Stromal cell of bone marrow (primary cell): ENCODE results near the gene LTB4R2.
A peak's percentile ranks its signal among the peaks of the same experiment; 100 is the strongest.

Experiments used
- DNase-seq: peaks from one replicate; pipeline ENCODE4 v3.0.0-alpha.2; 2012; ENCODE audit warnings: low read depth

Gene LTB4R2, protein sequence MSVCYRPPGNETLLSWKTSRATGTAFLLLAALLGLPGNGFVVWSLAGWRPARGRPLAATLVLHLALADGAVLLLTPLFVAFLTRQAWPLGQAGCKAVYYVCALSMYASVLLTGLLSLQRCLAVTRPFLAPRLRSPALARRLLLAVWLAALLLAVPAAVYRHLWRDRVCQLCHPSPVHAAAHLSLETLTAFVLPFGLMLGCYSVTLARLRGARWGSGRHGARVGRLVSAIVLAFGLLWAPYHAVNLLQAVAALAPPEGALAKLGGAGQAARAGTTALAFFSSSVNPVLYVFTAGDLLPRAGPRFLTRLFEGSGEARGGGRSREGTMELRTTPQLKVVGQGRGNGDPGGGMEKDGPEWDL

DNA sequence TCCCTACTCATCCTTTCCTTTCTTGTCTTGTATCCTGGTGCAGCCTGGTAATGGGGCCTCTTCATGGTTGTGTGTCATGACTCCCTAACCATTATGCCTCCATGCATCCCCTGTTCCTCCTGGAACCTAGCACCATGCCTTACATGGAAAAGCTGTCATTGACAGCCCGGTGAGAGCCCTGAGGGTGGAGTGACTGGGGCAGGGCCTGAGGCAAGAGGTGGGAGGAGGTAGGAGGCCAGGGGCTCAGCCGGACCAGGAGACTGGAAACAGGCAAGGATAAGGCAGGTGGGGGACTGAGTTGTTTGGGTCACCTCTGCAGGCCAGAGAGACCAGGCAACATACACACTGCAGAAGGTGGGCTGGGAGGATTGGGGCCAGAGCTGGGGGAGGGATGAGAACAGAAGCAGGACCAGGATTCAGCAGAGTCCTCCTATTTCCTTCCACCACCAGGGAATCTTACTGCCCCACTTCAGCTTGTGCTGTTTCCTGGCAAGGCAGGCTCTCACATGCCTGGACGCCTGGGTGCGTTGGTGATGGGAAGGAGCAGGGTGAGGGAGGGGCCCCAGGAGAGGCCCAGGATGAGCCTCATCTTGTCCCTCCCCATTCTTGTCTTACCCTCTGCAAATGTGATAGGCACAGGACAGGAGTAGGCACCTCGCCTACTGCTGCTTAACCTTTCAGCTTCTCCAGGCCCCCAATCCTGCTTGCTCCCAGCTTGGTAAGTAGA is at the start of gene LTB4R2:
Gene LTB4R2 (plus strand): TSS at position 603 of the 727 bp plus-strand sequence. CDS start 525 bp downstream, outside the sequence.
- no peak for DNase-seq

DNA sequence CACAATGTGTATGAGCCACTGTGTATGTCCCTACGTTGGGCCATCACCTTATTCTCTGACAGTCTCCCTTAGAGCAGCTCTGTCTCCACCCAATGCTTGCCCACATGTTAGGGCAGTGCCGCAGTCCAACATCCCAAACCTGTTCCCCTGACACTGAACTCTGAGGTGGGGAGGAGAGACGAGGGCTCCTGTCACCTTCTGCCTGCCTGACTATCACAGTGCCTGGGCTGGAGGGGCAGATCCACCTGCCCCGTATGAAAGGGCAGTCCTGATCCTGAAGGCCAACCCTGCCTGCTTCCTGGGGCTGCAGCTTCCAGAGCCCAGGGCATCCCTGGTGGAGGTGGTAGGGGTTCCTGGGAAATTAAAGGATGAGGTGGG is 49.2 kb upstream of the LTB4R2 start:
- DNase-seq = no peak

DNA sequence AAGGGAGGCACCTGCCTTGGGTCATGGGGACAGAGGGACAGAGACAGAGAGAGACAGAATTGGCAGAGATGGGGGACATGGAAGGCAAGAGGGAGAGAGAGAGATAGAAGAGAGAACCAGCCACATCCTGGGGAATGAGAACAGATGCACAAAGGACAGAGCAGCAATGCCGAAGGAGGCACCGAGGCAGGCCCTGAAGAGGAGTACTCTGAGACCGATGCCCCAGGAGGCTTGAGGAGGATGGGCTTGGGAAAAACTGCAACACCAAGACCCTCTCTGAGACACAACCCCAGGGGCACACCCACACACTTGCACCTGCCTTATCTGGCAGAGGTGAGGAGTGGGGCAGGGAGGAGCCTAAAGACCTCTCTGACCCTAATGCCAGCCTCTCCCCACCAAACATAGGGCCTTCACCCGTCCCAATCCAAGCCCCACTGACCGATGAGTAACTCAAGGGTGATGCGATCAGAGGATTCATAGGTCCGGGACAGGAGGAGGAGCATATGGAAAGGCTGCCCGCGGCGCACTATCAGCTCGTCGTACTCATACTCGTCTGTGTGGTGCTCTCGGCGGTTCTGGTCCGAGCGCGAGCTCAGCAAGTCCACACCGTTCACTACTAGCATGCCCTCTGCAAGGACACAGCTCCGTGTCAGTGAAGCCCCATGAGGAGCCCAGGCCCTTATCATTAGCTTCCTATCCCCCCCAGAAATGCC is 48.5 kb upstream of the LTB4R2 start:
- no peak for DNase-seq

DNA sequence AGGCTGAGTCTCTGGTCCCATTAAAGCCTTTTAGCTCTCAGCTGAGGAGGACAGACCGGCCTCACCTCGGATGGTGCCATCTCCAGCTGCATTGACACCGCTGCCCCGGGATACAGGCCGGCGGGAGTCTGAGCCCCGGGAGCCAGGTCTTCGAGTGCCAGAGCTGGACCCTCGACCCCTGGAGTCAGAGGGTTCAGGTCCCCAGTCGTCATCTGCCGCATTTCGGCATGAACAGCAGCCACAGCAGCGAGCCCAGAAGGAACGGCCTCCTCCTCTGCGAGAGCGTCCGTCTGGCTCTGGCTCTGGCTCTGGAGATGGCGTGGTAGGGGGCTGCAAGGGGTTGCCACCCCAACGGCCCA is 48.0 kb upstream of the LTB4R2 start:
- no peak for DNase-seq

DNA sequence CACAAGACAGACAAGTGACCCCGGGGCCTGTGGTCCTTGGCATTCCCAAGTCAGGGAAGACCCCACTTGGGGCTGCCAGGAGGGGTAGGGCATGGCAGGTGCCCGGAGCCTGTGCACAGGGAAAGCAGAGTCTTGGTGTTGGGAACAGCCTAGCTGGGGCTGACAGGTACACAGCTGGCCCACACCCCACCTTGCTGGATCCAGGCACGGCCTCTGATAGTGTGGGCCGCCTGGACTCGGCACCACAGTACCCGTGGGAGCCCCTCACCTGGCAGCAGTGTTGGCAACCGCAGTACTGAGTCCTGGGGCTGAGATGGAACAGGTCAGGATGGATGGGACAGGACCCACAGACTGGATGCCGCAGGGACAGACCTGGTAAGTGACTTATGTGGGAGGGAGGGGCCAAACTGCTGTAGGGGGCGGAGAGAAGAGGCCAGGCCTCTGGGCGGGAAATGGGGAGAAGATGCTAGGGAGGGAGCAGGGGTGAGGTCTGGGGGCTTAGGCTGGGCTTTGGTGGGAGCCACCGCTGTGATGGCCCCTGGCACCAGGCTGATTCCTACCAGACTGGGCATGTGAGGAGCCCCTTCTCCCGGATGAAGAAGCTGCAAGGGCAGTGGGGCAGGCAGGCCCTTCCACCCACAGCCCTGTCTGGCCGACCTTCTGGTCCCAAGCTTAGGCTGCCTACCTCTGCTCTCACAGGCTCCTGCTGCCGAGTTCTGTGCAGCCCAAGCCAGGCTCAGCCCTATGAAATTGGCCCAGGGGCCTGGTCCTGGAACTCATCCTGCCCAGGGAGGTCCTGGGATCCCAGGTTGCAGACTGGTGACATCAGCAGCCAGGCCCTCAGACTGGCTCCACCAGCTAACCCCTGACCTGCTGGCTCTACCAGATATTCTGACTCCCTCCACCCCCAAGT is 46.9 kb upstream of the LTB4R2 start, which contains the start of gene TGM1:
Gene TGM1 (minus strand): TSS at position 357 of the 913 bp plus-strand sequence. CDS start 825 bp downstream, outside the sequence.
- no peak for DNase-seq

DNA sequence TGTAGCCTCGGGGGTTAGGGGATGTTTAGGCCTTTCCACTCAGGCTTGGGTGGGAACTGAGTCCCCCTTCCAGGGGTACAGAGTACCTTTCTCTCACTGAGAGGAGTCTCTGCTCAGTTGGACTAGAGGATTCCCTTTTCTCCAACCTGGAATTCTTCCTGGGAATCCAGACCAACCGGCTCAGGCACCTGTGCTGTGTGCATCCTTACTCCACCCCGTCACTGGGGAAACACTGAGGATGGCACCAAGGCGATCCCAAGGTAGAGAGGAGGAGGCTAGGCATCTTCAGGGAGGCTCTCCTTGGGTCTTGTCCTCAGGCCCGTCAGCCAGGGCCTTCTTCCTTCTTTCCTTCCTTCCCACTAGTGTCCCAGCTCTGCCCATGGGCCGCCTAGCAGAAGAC is 46.1 kb upstream of the LTB4R2 start:
- DNase-seq = no peak

DNA sequence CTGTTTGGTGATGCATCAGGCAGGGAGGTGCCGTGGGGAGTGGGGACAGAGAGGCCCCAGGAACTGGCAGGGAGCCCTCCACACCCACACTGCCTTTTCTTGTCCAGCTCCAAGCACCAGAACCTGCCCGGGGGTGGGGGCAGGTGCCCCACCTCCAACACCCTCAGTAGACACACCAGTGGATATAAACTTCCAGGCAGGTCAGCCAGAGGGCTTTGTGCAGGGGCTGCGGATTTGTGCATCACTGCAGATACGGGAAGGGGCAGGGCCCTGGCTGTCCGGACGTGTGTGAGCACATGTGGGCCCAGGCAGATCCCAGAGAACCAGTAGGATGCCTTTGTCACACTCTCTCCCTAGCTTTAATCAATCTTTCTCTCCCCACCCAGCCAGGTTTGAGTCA is 45.6 kb upstream of the LTB4R2 start:
- DNase-seq = no peak

DNA sequence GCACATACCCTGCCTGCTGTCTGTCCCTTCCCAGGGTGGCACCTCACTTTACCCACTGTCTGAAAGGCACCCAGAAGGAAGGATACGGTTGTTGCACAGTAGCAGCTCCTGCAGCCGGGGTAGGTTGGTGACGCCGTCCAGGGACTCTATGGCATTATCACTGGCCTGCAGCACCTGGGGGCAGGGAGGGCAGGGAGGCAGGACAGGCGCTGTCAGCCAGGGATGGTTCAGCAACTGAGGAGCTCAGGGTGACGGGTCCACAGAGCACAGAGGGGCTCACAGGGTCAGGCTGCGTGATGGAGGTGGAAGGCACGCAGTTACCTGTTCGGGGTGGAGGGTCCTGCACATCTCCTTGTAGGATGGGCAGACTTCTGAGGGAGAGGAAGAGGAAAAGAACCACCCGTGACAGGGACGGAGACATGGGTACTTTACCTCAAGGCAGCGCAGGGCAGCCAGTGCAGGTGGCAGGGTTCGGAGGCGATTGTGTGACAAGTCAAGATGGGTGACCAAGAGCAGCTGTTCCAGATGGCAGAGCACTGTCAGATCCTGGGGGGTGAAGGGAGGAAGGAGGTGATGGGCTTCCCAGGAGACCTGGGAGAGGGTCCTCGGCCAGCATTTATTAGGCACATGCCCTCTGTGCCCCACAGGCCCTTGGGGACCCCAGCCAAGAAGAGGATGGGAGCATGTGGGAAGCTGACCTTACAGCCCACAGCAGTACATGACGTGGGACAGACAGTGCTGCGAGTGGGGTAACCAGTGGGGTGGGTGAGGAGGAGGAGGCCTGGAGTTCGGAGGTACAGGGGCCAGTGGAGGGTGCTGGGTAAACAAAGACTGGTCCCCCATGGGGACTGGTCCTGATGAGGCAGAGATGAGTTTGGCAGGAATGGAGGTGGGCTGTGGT is 43.3 kb upstream of the LTB4R2 start:
- DNase-seq = no peak

DNA sequence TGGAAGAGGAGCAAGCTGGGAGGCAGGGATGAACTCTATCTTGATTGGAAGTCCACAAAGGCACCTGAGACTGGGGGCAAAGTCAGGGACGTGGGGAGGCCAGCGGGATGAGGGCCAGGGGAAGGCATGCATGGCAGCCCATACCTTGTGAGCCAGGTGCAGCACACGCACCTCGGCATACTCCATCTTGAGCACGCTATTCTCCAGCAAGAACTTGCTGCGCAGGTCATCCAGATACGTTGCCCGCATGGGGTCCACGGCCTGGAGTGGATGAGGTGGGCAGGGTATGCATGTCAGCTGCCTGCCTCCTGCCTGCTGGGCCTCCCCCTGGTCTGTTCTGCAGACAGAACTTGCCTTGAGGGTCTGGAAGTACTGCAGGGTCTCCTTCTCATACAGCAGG is 42.4 kb upstream of the LTB4R2 start:
- DNase-seq = no peak

DNA sequence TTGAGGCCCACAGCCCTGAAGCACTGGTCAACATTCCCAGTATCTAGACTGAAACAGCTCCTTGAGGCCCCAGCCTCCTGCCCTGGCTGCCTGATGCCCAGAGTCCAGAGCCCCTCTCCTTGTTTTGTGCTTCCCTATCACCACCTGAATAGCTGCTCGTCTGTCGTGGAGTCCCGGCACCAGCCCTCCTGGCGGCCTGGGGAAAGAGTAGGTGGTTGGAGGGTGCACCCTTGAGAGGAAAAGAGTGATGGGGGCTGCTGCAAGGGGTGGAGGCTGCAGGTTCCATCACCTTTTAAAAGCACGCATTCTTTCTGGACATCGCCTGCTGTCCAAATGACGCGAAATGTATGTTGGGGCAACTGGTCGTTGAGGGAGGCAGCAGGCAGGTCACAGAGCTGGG is 41.7 kb upstream of the LTB4R2 start:
- no peak for DNase-seq

DNA sequence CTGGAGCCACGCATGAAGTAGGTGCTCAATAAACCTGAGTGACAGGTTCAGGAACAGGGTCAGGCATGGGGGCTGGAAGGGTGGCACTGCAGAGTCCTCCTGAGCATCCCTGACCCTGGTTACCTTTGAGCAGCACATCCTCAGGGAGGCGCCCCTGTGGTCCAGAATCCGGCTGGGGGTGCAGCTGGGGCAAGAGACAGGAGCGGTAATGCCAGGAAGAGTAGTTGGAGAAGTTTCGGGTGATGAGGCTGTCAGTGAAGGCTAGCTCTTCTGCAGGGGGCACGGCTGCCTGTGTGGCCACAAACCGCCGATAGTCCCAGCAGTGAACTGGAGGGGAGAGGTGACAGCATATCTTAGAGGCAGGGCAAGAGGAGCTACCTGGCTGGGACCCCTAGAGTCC is 40.6 kb upstream of the LTB4R2 start:
- DNase-seq = no peak

DNA sequence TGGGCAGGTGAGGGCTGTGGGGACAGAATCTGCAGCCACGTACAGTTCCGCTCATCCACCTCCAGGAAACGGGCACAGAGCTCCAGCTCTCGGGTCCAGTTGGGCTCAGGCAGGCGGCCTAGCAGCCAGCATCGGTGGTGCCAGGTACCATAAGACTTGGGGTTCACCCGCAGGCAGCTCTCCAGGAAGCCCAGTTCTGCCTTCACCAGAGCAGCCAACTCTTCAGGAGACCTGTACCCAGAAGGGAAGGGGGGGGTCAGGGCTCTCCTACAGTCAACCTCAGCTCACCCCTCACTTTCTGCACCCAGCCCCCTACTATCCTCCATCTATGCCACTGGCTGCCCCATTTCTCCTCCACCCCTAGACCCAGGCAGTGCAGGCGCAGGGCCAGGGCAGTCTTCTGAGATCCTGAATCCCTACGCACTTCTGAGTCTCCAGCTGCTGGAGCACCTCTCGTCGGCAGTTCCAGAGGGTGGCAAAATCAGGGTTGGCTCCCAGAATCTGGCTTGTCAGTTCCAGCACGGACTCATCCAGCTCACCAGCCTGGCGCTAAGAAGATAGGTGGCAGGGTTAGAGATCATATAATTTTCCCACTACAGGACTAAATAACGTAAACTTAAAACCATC is 39.9 kb upstream of the LTB4R2 start:
- no peak for DNase-seq

DNA sequence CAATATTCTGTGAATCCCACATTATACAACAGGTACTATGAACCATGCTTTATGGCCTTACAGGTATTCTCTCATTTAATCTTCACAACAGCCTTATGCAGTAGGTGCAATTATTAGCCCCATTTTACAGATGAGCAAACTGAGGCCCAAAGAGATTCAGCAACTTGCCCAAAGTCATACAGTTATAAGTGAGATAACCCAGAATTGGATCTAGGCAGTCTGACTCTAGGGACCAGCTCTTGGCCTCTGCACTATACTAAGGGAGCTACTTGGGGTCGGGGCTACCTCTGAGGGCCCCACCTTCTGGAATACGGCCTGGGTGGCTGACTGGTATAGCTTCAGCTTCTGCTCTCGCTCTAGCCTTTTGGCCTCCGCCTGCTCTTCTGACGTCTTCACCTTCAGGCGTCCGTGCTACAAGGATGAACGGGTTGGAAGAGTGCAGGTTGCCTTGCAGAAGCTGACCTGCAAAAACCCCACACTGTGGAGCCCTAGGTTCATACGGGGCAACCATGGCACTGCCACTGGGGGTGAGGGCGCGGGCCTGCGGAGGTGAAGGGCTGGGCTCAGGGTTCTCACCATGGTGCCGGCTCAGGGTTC is 39.3 kb upstream of the LTB4R2 start:
- DNase-seq = no peak

DNA sequence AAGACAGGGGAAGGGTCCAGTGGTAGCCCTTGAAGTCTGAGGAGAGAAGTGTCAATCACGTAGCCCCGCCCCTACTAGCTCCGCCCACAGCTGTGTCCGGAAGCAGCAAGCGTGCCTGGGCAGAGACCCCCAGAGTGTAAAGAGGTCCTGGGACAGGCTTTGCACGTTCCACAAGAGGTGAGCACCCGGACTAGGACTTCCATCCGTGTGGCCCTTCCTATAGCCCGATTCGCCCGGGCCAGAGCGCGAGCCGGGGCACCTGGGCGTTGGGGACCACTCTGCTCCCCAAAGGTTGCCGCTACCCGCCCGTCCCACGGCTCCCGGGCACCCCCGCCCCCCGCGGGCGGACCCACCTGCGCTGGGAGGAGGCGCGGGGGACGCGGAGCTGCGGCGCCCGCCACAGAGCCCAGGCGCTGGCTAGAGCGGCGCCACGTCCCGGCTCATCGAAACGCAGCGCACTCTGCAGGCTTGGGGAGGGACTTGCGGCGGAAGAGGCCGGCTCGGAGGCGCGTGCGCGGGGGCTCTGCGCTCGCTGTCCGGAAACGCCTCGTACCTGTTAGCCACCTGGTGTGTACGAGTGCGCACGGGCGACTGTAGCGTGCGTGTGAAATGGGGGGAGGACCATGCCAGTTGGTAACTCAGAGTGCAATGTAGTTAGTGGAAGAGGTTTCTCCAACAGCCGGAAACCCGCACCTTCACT is 38.7 kb upstream of the LTB4R2 start, which contains the start of gene RABGGTA:
Gene RABGGTA (minus strand): TSS at position 464 of the 700 bp plus-strand sequence. CDS start 482 bp downstream, outside the sequence.
- DNase-seq = peak; percentile 64

DNA sequence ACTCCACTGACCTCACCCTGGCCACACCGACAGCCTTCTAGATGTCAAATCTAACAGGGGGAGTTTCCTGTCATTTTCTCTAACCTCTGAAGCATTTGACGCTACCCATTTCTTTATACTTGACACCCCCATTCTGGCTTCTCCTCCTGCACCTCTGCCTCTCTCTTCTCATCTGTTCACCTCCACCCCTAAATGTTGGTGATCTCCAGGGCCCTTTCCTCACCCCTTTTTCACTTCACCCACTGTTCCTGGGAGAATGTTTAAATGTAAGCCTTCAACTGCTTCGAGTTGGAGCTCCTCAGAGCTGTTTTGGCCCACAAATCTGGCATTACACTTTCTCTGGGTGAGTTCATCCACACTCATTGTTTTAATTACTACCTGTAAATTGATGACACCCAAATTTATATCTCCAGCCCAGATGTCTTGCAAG is 38.1 kb upstream of the LTB4R2 start:
- DNase-seq = no peak

DNA sequence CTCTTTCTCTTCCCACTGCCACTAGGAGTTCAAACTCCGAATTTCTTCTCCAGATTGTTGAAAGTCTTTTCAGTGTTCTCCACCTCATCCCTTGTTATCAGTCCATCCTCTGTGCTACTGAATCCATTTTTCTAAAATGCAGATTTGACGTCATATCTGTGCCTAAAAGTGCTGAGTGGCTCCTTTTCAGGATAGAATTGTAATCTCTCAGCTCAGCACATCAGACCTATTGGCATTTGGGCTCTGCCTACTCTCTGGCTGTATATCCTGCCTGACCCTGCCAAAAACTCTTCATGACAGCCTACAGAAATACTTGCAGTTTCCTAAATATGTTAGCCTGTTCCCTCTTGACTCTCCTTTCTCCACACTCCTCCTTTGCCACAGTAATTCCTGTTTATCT is 37.5 kb upstream of the LTB4R2 start:
- no peak for DNase-seq

DNA sequence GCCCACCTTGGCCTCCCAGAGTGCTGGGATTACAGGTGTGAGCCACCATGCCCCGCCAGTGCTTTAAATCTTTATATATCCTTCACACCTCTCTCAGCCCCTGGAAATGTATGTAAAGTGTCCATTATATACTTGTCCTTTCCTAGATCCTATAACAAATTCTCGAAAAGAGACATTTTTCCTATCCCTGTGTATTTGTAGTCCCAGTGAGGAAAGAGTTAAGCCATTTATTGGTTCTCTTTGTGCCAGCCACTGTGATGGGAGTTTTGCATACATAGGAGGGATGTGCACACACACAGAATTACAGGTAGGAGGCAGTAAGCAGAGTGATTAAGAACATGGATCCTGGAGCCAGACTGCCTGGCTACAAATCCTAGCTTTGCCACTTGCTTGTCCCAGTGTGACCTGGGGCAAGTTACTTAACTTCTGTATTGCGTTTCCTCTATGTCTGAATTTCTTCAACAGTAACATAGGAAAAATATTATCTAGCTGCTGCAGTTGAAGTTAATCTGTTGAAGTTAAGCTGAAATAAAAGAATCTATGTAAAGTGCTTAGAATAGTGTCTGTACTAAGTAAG is 36.4 kb upstream of the LTB4R2 start:
- no peak for DNase-seq

DNA sequence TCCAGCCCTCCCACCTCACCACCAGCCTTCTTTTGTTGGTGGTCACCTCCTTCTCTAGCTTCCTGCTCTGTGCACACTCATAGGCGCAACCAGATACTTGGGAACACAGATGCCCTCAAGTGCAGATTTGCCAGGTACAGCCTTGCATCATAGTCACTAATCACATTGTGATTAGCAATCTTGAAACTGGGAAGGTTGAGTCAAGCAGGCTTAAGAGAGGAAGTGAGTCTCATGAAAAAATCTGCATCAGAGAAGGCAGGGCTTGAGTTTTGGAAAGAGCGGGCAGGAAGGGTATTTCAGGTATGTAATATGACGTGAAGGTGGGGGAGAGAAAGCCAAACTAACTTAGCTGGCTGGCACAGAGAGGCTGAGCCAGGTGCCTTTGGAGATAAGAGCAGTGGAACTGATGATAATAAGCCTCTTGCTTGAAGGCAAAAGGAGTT is 35.8 kb upstream of the LTB4R2 start:
- DNase-seq = no peak

DNA sequence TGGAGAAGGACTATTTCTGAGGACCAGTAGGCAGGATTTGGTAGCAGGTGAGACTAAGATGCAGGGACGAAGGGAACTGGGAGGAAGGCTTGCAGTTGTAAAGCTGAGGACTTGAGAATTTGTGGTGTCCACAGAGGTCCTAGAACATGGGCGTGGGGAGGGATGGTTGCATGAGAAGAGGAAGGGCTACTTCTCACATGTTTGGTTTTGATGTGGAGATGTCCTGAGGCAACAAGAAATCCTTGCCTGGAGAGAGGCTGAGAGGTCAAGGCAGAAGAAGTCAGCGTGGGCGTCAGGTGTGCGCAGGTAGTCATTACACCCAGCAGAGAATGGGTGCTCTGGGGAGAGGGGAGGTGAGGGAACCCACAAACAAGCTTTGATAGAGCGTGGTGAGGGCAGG is 32.9 kb upstream of the LTB4R2 start:
- no peak for DNase-seq
